Measurements from ENCODE around the gene DCN.

The DCN gene

GRCh38 chr12:91179315-91179714 is 3.3 kb downstream of the DCN start:
- Histone ChIP-seq H3K4me3 (ENCODE audit: low read depth in 1 of 2, low read length in 2 of 2) (no peak overlapping the region), H3K79me2 (ENCODE audit: insufficient read depth, low read length) (no peaks in the 10 kb centered on the region), H3K9me3 (ENCODE audit: insufficient read depth, low read length, severe bottlenecking) (no peaks in the 10 kb centered on the region), H2AFZ (ENCODE audit: low read depth, low read length) (no peak overlapping the region), H3K9ac (ENCODE audit: low read depth, low read length) (no peak overlapping the region), H3K27ac (ENCODE audit: low read length) (no peak overlapping the region), H3K36me3 (ENCODE audit: insufficient read depth, low read length) (no peaks in the 10 kb centered on the region), H3K27me3 (ENCODE audit: insufficient read depth, low read length, poor library complexity) (peaks cover 3% of the 10 kb centered on the region), H4K20me1 (ENCODE audit: insufficient read depth, low read length) (no peaks in the 10 kb centered on the region), H3K4me1 (ENCODE audit: insufficient read depth, low read length) (no peaks in the 10 kb centered on the region), H3K4me2 (ENCODE audit: insufficient read depth, low read length) (no peak overlapping the region)
- TF ChIP-seq EZH2 (IDR thresholded peaks at IDR 0.05; ENCODE audit: borderline replicate concordance, low read depth, low read length, severe bottlenecking) = no peak
- TF ChIP-seq CTCF (IDR thresholded peaks at IDR 0.05; ENCODE audit: borderline replicate concordance, extremely low read depth, low read length, poor library complexity, severe bottlenecking) = no peak
- DNase-seq = no peak
- ATAC-seq (ENCODE audit: insufficient read depth, low read depth) = no peak

- H3K9ac ChIP-seq (ENCODE audit: low read depth, low read length) = no peak overlapping the region
These were observed 3.8 kb downstream of the DCN start for GRCh38 chr12:91178781-91179180.

GRCh38 chr12:91178139-91178561 is 4.5 kb downstream of the DCN start:
- ATAC-seq (ENCODE audit: insufficient read depth, low read depth) = peak; percentile 29; the same call in 1 of the 3 replicates
- H3K4me3 ChIP-seq (ENCODE audit: low read depth in 1 of 2, low read length in 2 of 2) = no peak overlapping the region
- no peak overlapping the region for H3K27ac ChIP-seq (ENCODE audit: low read length)
- no peak for TF ChIP-seq EZH2 (IDR thresholded peaks at IDR 0.05; ENCODE audit: borderline replicate concordance, low read depth, low read length, severe bottlenecking)
- peak; percentile 56 for TF ChIP-seq CTCF (IDR thresholded peaks at IDR 0.05; ENCODE audit: borderline replicate concordance, extremely low read depth, low read length, poor library complexity, severe bottlenecking)
- H3K9me3 ChIP-seq (ENCODE audit: insufficient read depth, low read length, severe bottlenecking) = no peaks in the 10 kb centered on the region
- H3K9ac ChIP-seq (ENCODE audit: low read depth, low read length) = no peak overlapping the region
- H4K20me1 ChIP-seq (ENCODE audit: insufficient read depth, low read length) = no peaks in the 10 kb centered on the region
- DNase-seq = no peak
- no peak overlapping the region for H2AFZ ChIP-seq (ENCODE audit: low read depth, low read length)
- H3K79me2 ChIP-seq (ENCODE audit: insufficient read depth, low read length) = no peaks in the 10 kb centered on the region
- no peak overlapping the region for H3K4me2 ChIP-seq (ENCODE audit: insufficient read depth, low read length)
- no peaks in the 10 kb centered on the region for H3K4me1 ChIP-seq (ENCODE audit: insufficient read depth, low read length)
- H3K27me3 ChIP-seq (ENCODE audit: insufficient read depth, low read length, poor library complexity) = peaks cover 3% of the 10 kb centered on the region
- H3K36me3 ChIP-seq (ENCODE audit: insufficient read depth, low read length) = no peaks in the 10 kb centered on the region

More at GRCh38 chr12:91178781-91179180, 3.8 kb downstream of the DCN start:
- no peaks in the 10 kb centered on the region for H3K9me3 ChIP-seq (ENCODE audit: insufficient read depth, low read length, severe bottlenecking)
- H3K4me3 ChIP-seq (ENCODE audit: low read depth in 1 of 2, low read length in 2 of 2) = no peak overlapping the region
- no peak overlapping the region for H3K27ac ChIP-seq (ENCODE audit: low read length)
- no peaks in the 10 kb centered on the region for H3K79me2 ChIP-seq (ENCODE audit: insufficient read depth, low read length)
- H3K27me3 ChIP-seq (ENCODE audit: insufficient read depth, low read length, poor library complexity) = peaks cover 3% of the 10 kb centered on the region
- H3K36me3 ChIP-seq (ENCODE audit: insufficient read depth, low read length) = no peaks in the 10 kb centered on the region
- no peaks in the 10 kb centered on the region for H4K20me1 ChIP-seq (ENCODE audit: insufficient read depth, low read length)
- no peak overlapping the region for H3K4me2 ChIP-seq (ENCODE audit: insufficient read depth, low read length)
- DNase-seq (no peak), ATAC-seq (ENCODE audit: insufficient read depth, low read depth) (no peak)
- no peak overlapping the region for H2AFZ ChIP-seq (ENCODE audit: low read depth, low read length)
- TF ChIP-seq CTCF (IDR thresholded peaks at IDR 0.05; ENCODE audit: borderline replicate concordance, extremely low read depth, low read length, poor library complexity, severe bottlenecking) (no peak), EZH2 (IDR thresholded peaks at IDR 0.05; ENCODE audit: borderline replicate concordance, low read depth, low read length, severe bottlenecking) (no peak)
- H3K4me1 ChIP-seq (ENCODE audit: insufficient read depth, low read length) = no peaks in the 10 kb centered on the region

GRCh38 chr12:91177381-91177780 is 5.2 kb downstream of the DCN start:
- H3K79me2 ChIP-seq (ENCODE audit: insufficient read depth, low read length) = no peaks in the 10 kb centered on the region
- no peak overlapping the region for H3K4me2 ChIP-seq (ENCODE audit: insufficient read depth, low read length)
- no peaks in the 10 kb centered on the region for H3K9me3 ChIP-seq (ENCODE audit: insufficient read depth, low read length, severe bottlenecking)
- H3K27me3 ChIP-seq (ENCODE audit: insufficient read depth, low read length, poor library complexity) = peaks cover 2% of the 10 kb centered on the region
- no peaks in the 10 kb centered on the region for H3K4me1 ChIP-seq (ENCODE audit: insufficient read depth, low read length)
- H3K9ac ChIP-seq (ENCODE audit: low read depth, low read length) = no peak overlapping the region
- no peaks in the 10 kb centered on the region for H3K36me3 ChIP-seq (ENCODE audit: insufficient read depth, low read length)
- H3K27ac ChIP-seq (ENCODE audit: low read length) = no peak overlapping the region
- ATAC-seq (ENCODE audit: insufficient read depth, low read depth) (no peak), DNase-seq (no peak)
- no peak overlapping the region for H3K4me3 ChIP-seq (ENCODE audit: low read depth in 1 of 2, low read length in 2 of 2)
- no peaks in the 10 kb centered on the region for H4K20me1 ChIP-seq (ENCODE audit: insufficient read depth, low read length)
- H2AFZ ChIP-seq (ENCODE audit: low read depth, low read length) = no peak overlapping the region
- TF ChIP-seq EZH2 (IDR thresholded peaks at IDR 0.05; ENCODE audit: borderline replicate concordance, low read depth, low read length, severe bottlenecking) (no peak), CTCF (IDR thresholded peaks at IDR 0.05; ENCODE audit: borderline replicate concordance, extremely low read depth, low read length, poor library complexity, severe bottlenecking) (no peak)
